WTC11 (cell line): ENCODE results near the gene CLOCK. TPM values are rescaled to one million over a fixed set of nuclear protein-coding genes. Genes with fewer than 3 reads are reported as not detected.

Experiments used
- ATAC-seq: fragments of 200-7000 bp; cut with Tn5 transposase; 2 replicates; pipeline ENCODE4 v1.10.0; 2021; ENCODE audit warnings: mild to moderate bottlenecking, moderate library complexity
- CTCF ChIA-PET: fragments of 300-600 bp; sonication (Branson Sonifier 250); formaldehyde crosslinking; loops from one replicate; lab custom pipeline; 2021; ENCODE audit warnings: antibody characterized with exemption; lab: Charles Lee
- POLR2A ChIA-PET: fragments of 350-600 bp; sonication (Branson Sonifier 250); formaldehyde crosslinking; loops from one replicate; lab custom pipeline; 2021; ENCODE audit warnings: antibody characterized with exemption; lab: Charles Lee
- DNase-seq: peaks from one replicate; pipeline ENCODE4 v3.0.0; 2021; ENCODE audit warnings: low spot score
- H3K27ac Mint-ChIP-seq: 2 replicates; pipeline ENCODE4 v1.8.0; 2021; ENCODE audit warnings: mixed read lengths
- H3K27me3 Mint-ChIP-seq: 2 replicates; pipeline ENCODE4 v1.8.0; 2021; ENCODE audit warnings: low read depth, mild to moderate bottlenecking, moderate library complexity, mixed read lengths
- H3K36me3 Mint-ChIP-seq: 2 replicates; pipeline ENCODE4 v1.8.0; 2021; ENCODE audit warnings: mixed read lengths
- H3K4me1 Mint-ChIP-seq: 2 replicates; pipeline ENCODE4 v1.8.0; 2022; ENCODE audit warnings: mixed read lengths
- H3K4me3 Mint-ChIP-seq: 2 replicates; pipeline ENCODE4 v1.8.0; 2021; ENCODE audit warnings: mild to moderate bottlenecking, moderate library complexity, mixed read lengths
- H3K9me3 Mint-ChIP-seq: 2 replicates; pipeline ENCODE4 v1.8.0; 2021; ENCODE audit warnings: mixed read lengths
- AR ChIP-seq: fragments of 250-450 bp; sonication (Bioruptor Pico); IDR thresholded peaks from 2 replicates; pipeline ENCODE4 v1.9.0; 2021; ENCODE audit warnings: mild to moderate bottlenecking
- ATF1 ChIP-seq: sonication (generic); formaldehyde crosslinking; IDR thresholded peaks from 2 replicates; pipeline ENCODE4 v1.8.1; 2023; ENCODE audit warnings: mild to moderate bottlenecking, moderate library complexity, missing genetic modification reagents
- ATF3 ChIP-seq: sonication (generic); formaldehyde crosslinking; conservative IDR thresholded peaks from 2 replicates; pipeline ENCODE4 v1.8.1; 2022; ENCODE audit warnings: mild to moderate bottlenecking, missing genetic modification reagents
- E2F5 ChIP-seq: sonication (generic); formaldehyde crosslinking; IDR thresholded peaks from 2 replicates; pipeline ENCODE4 v1.8.1; 2022; ENCODE audit warnings: mild to moderate bottlenecking, moderate library complexity, missing genetic modification reagents
- GRHL2 ChIP-seq: fragments of 250-450 bp; sonication (Bioruptor Pico); IDR thresholded peaks from 2 replicates; pipeline ENCODE4 v1.8.0; 2022; ENCODE audit warnings: mild to moderate bottlenecking, moderate library complexity; ENCODE audit not compliant: insufficient replicate concordance, severe bottlenecking
- GTF2I ChIP-seq: fragments of 250-450 bp; sonication (Bioruptor Pico); conservative IDR thresholded peaks from 2 replicates; pipeline ENCODE4 v1.4.0; 2021; ENCODE audit warnings: mild to moderate bottlenecking
- KAT7 ChIP-seq: sonication (generic); formaldehyde crosslinking; IDR thresholded peaks from 2 replicates; pipeline ENCODE4 v1.8.1; 2023; ENCODE audit warnings: missing genetic modification reagents, mild to moderate bottlenecking, borderline replicate concordance
- NFATC4 ChIP-seq: fragments of 250-450 bp; sonication (Bioruptor Pico); IDR thresholded peaks from 2 replicates; pipeline ENCODE4 v1.9.0; 2021; ENCODE audit warnings: mild to moderate bottlenecking
- NR1H2 ChIP-seq: sonication (generic); formaldehyde crosslinking; IDR thresholded peaks from 2 replicates; pipeline ENCODE4 v1.9.0; 2021; ENCODE audit warnings: mild to moderate bottlenecking, moderate library complexity, missing genetic modification reagents
- NR2C2 ChIP-seq: sonication (generic); formaldehyde crosslinking; IDR thresholded peaks from 2 replicates; pipeline ENCODE4 v1.8.0; 2022; ENCODE audit warnings: mild to moderate bottlenecking, missing genetic modification reagents
- NR3C1 ChIP-seq: sonication (generic); formaldehyde crosslinking; conservative IDR thresholded peaks from 2 replicates; pipeline ENCODE4 v1.8.1; 2023; ENCODE audit warnings: low read depth, mild to moderate bottlenecking, missing genetic modification reagents
- OVOL2 ChIP-seq: fragments of 250-450 bp; sonication (Bioruptor Pico); IDR thresholded peaks from 2 replicates; pipeline ENCODE4 v1.9.0; 2021; ENCODE audit warnings: mild to moderate bottlenecking, borderline replicate concordance
- PRRX2 ChIP-seq: fragments of 250-450 bp; sonication (Bioruptor Pico); IDR thresholded peaks from 2 replicates; pipeline ENCODE4 v1.8.0; 2021; ENCODE audit warnings: mild to moderate bottlenecking
- SP1 ChIP-seq: sonication (generic); formaldehyde crosslinking; conservative IDR thresholded peaks from 2 replicates; pipeline ENCODE4 v1.8.1; 2022; ENCODE audit warnings: missing genetic modification reagents
- ZMAT4 ChIP-seq: fragments of 250-450 bp; sonication (Bioruptor Pico); IDR thresholded peaks from 2 replicates; pipeline ENCODE4 v1.9.0; 2021; ENCODE audit warnings: mild to moderate bottlenecking
- ZNF232 ChIP-seq: sonication (generic); formaldehyde crosslinking; IDR thresholded peaks from 2 replicates; pipeline ENCODE4 v1.8.0; 2022; ENCODE audit warnings: mild to moderate bottlenecking, missing genetic modification reagents
- ZNF317 ChIP-seq: sonication (generic); formaldehyde crosslinking; IDR thresholded peaks from 2 replicates; pipeline ENCODE4 v1.8.1; 2023; ENCODE audit warnings: low read depth, mild to moderate bottlenecking, moderate library complexity, missing genetic modification reagents, borderline replicate concordance
- ZNF423 ChIP-seq: fragments of 250-450 bp; sonication (Bioruptor Pico); IDR thresholded peaks from 2 replicates; pipeline ENCODE4 v2.1.2; 2022; ENCODE audit warnings: mild to moderate bottlenecking, moderate library complexity
- total RNA-seq: library from RNA; stranded (reverse); gene quantifications from 3 replicates; pipeline ENCODE4 v1.2.3, GENCODE V29; 2021
- TF ChIP-seq, protein P1 (sequence below): sonication (generic); formaldehyde crosslinking; IDR thresholded peaks from 2 replicates; pipeline ENCODE4 v1.8.0; 2022; ENCODE audit warnings: mild to moderate bottlenecking, missing genetic modification reagents
- TF ChIP-seq, protein P2 (sequence below): sonication (generic); formaldehyde crosslinking; IDR thresholded peaks from 2 replicates; pipeline ENCODE4 v1.8.1; 2023; ENCODE audit warnings: mild to moderate bottlenecking, missing genetic modification reagents, moderate library complexity
- TF ChIP-seq, protein P3 (sequence below): sonication (generic); formaldehyde crosslinking; IDR thresholded peaks from 2 replicates; pipeline ENCODE4 v1.8.1; 2023; ENCODE audit warnings: mild to moderate bottlenecking, missing genetic modification reagents
- TF ChIP-seq, protein P4 (sequence below): sonication (generic); formaldehyde crosslinking; IDR thresholded peaks from 2 replicates; pipeline ENCODE4 v1.8.1; 2022; ENCODE audit warnings: mild to moderate bottlenecking, missing genetic modification reagents, moderate library complexity, borderline replicate concordance
- TF ChIP-seq, protein P5 (sequence below): sonication (generic); formaldehyde crosslinking; conservative IDR thresholded peaks from 2 replicates; pipeline ENCODE4 v1.8.1; 2023; ENCODE audit warnings: mild to moderate bottlenecking, low read depth, missing genetic modification reagents, moderate library complexity

CLOCK gene
- total RNA-seq, 1 experiment from 2014 or later = 18.6 TPM

GRCh38 chr4:55507612-55508011 is 39.1 kb downstream of the CLOCK start:
- DNase-seq = no peak
- Mint-ChIP-seq H3K4me3 (no peak overlapping the region), H3K9me3 (peaks cover 4% of the 10 kb centered on the region; the same call in 1 of the 2 replicates), H3K27me3 (no peaks in the 10 kb centered on the region), H3K36me3 (0 out of 2 replicates have a peak, but pooled peaks cover 13% of the 10 kb centered on the region), H3K27ac (no peak overlapping the region), H3K4me1 (peaks cover 10% of the 10 kb centered on the region)
- CTCF ChIA-PET = no interaction called here
- TF ChIP-seq SP1 (no peak), GRHL2 (CRISPR knock-in tag) (no peak), NFATC4 (CRISPR knock-in tag) (no peak), PRRX2 (CRISPR knock-in tag) (no peak), NR2C2 (no peak), E2F5 (CRISPR knock-in tag) (no peak), ZMAT4 (no peak), OVOL2 (CRISPR knock-in tag) (no peak), ZNF317 (CRISPR knock-in tag) (no peak), NR1H2 (CRISPR knock-in tag) (no peak), AR (CRISPR knock-in tag) (no peak), ATF3 (CRISPR knock-in tag) (no peak)
- TF ChIP-seq, protein P1, sequence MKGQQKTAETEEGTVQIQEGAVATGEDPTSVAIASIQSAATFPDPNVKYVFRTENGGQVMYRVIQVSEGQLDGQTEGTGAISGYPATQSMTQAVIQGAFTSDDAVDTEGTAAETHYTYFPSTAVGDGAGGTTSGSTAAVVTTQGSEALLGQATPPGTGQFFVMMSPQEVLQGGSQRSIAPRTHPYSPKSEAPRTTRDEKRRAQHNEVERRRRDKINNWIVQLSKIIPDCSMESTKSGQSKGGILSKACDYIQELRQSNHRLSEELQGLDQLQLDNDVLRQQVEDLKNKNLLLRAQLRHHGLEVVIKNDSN (CRISPR knock-in tag) = no peak
- TF ChIP-seq, protein P2, sequence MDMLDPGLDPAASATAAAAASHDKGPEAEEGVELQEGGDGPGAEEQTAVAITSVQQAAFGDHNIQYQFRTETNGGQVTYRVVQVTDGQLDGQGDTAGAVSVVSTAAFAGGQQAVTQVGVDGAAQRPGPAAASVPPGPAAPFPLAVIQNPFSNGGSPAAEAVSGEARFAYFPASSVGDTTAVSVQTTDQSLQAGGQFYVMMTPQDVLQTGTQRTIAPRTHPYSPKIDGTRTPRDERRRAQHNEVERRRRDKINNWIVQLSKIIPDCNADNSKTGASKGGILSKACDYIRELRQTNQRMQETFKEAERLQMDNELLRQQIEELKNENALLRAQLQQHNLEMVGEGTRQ (CRISPR knock-in tag) = no peak
- TF ChIP-seq, protein P3, sequence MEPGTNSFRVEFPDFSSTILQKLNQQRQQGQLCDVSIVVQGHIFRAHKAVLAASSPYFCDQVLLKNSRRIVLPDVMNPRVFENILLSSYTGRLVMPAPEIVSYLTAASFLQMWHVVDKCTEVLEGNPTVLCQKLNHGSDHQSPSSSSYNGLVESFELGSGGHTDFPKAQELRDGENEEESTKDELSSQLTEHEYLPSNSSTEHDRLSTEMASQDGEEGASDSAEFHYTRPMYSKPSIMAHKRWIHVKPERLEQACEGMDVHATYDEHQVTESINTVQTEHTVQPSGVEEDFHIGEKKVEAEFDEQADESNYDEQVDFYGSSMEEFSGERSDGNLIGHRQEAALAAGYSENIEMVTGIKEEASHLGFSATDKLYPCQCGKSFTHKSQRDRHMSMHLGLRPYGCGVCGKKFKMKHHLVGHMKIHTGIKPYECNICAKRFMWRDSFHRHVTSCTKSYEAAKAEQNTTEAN (CRISPR knock-in tag) = no peak
- TF ChIP-seq, protein P4, sequence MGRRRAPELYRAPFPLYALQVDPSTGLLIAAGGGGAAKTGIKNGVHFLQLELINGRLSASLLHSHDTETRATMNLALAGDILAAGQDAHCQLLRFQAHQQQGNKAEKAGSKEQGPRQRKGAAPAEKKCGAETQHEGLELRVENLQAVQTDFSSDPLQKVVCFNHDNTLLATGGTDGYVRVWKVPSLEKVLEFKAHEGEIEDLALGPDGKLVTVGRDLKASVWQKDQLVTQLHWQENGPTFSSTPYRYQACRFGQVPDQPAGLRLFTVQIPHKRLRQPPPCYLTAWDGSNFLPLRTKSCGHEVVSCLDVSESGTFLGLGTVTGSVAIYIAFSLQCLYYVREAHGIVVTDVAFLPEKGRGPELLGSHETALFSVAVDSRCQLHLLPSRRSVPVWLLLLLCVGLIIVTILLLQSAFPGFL (CRISPR knock-in tag) = no peak
- ATAC-seq = no peak
- POLR2A ChIA-PET = no interaction called here

DNA sequence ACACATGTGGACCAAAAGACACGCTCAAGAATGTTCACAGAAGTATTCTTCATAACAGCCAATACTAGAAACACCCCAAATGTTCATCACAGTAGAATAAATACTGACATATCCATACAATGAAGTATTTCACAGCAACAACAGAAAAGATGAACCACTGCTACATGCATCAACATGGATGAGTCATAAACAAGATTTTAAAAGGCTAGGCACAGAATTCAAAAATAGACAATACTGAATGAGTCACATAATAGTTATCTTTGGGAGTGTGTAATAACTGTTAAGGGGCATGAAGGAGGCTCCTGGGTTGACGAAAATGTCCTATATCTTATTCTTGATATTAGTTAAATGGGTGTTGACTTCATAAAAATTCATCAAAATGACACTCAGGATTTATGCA is 43.5 kb downstream of the CLOCK start:
- Mint-ChIP-seq H3K4me1 (peaks cover 9% of the 10 kb centered on the region), H3K27ac (no peak overlapping the region), H3K4me3 (no peak overlapping the region), H3K27me3 (no peaks in the 10 kb centered on the region), H3K9me3 (no peaks in the 10 kb centered on the region), H3K36me3 (0 out of 2 replicates have a peak, but pooled peaks cover 10% of the 10 kb centered on the region)
- ChIA-PET CTCF (no interaction called here), POLR2A (no interaction called here)
- ATAC-seq (no peak), DNase-seq (no peak)
- TF ChIP-seq E2F5 (CRISPR knock-in tag) (no peak), GTF2I (no peak), ATF3 (CRISPR knock-in tag) (no peak), OVOL2 (CRISPR knock-in tag) (no peak), KAT7 (CRISPR knock-in tag) (no peak), ZNF232 (CRISPR knock-in tag) (no peak), NR3C1 (CRISPR knock-in tag) (no peak), ZNF423 (CRISPR knock-in tag) (no peak), ATF1 (no peak)
- TF ChIP-seq, protein P5, sequence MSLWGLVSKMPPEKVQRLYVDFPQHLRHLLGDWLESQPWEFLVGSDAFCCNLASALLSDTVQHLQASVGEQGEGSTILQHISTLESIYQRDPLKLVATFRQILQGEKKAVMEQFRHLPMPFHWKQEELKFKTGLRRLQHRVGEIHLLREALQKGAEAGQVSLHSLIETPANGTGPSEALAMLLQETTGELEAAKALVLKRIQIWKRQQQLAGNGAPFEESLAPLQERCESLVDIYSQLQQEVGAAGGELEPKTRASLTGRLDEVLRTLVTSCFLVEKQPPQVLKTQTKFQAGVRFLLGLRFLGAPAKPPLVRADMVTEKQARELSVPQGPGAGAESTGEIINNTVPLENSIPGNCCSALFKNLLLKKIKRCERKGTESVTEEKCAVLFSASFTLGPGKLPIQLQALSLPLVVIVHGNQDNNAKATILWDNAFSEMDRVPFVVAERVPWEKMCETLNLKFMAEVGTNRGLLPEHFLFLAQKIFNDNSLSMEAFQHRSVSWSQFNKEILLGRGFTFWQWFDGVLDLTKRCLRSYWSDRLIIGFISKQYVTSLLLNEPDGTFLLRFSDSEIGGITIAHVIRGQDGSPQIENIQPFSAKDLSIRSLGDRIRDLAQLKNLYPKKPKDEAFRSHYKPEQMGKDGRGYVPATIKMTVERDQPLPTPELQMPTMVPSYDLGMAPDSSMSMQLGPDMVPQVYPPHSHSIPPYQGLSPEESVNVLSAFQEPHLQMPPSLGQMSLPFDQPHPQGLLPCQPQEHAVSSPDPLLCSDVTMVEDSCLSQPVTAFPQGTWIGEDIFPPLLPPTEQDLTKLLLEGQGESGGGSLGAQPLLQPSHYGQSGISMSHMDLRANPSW = no peak
